ENCODE measurements around the gene NKD2. TPM values are rescaled to one million over a fixed set of nuclear protein-coding genes. Genes with fewer than 3 reads are reported as not detected.

NKD2 gene
- total and polyA plus RNA-seq, 2 experiments from 2014 or later, result 1.4 to 9.1 TPM

- no peaks in the 10 kb centered on the region for H3K9me3 ChIP-seq (ENCODE audit: low read depth)
- no peaks in the 10 kb centered on the region for H3K4me1 ChIP-seq (ENCODE audit: insufficient read depth)
- no peaks in the 10 kb centered on the region for H3K36me3 ChIP-seq (replicated peaks; ENCODE audit: insufficient read depth, low read depth)
- H3K27me3 ChIP-seq, result no peaks in the 10 kb centered on the region
- no peak overlapping the region for H3K4me3 ChIP-seq
- no peak for TF ChIP-seq EZH2phosphoT487 (IDR thresholded peaks at IDR 0.05; ENCODE audit: low read depth, severe bottlenecking, unreplicated experiment)
- TF ChIP-seq CTCF (IDR thresholded peaks at IDR 0.05; ENCODE audit: poor library complexity), result no peak
- TF ChIP-seq EZH2 (IDR thresholded peaks at IDR 0.05; ENCODE audit: borderline replicate concordance), result no peak
- DNase-seq (ENCODE audit: low spot score), result no peak
- H3K4me2 ChIP-seq, result no peak overlapping the region
- no peaks in the 10 kb centered on the region for H3K9me2 ChIP-seq (replicated peaks; ENCODE audit: insufficient read depth)
- H3K27ac ChIP-seq, result no peak overlapping the region
- WGBS (ENCODE audit: low lambda C conversion rate, missing lambda C conversion rate), result 91% methylated on average over 6 of the region's 7 CpGs
- no peak overlapping the region for H2AFZ ChIP-seq
- H4K20me1 ChIP-seq (ENCODE audit: insufficient read depth, poor library complexity, severe bottlenecking), result no peaks in the 10 kb centered on the region
- H3K79me2 ChIP-seq, result no peaks in the 10 kb centered on the region
Measured at GRCh38 chr5:1042626-1043025, 34.0 kb downstream of the NKD2 start.

GRCh38 chr5:1043327-1043726 is 34.7 kb downstream of the NKD2 start:
- no peak overlapping the region for H3K27ac ChIP-seq
- 90% methylated on average over 7 of the region's 7 CpGs for WGBS (ENCODE audit: low lambda C conversion rate, missing lambda C conversion rate)
- TF ChIP-seq CTCF (IDR thresholded peaks at IDR 0.05; ENCODE audit: poor library complexity), result no peak
- no peak for TF ChIP-seq EZH2 (IDR thresholded peaks at IDR 0.05; ENCODE audit: borderline replicate concordance)
- no peak for TF ChIP-seq EZH2phosphoT487 (IDR thresholded peaks at IDR 0.05; ENCODE audit: low read depth, severe bottlenecking, unreplicated experiment)

GRCh38 chr5:1044117-1044516 is 35.5 kb downstream of the NKD2 start:
- no peaks in the 10 kb centered on the region for H3K9me3 ChIP-seq (ENCODE audit: low read depth)
- DNase-seq (ENCODE audit: low spot score), result no peak
- no peaks in the 10 kb centered on the region for H4K20me1 ChIP-seq (ENCODE audit: insufficient read depth, poor library complexity, severe bottlenecking)
- TF ChIP-seq EZH2 (IDR thresholded peaks at IDR 0.05; ENCODE audit: borderline replicate concordance) (no peak), CTCF (IDR thresholded peaks at IDR 0.05; ENCODE audit: poor library complexity) (no peak), EZH2phosphoT487 (IDR thresholded peaks at IDR 0.05; ENCODE audit: low read depth, severe bottlenecking, unreplicated experiment) (no peak)
- 100% methylated on average over 5 of the region's 5 CpGs for WGBS (ENCODE audit: low lambda C conversion rate, missing lambda C conversion rate)
- H2AFZ ChIP-seq, result no peak overlapping the region
- no peak overlapping the region for H3K27ac ChIP-seq
- no peaks in the 10 kb centered on the region for H3K79me2 ChIP-seq
- H3K36me3 ChIP-seq (replicated peaks; ENCODE audit: insufficient read depth, low read depth), result no peaks in the 10 kb centered on the region
- no peaks in the 10 kb centered on the region for H3K9me2 ChIP-seq (replicated peaks; ENCODE audit: insufficient read depth)
- no peaks in the 10 kb centered on the region for H3K4me1 ChIP-seq (ENCODE audit: insufficient read depth)
- no peak overlapping the region for H3K4me2 ChIP-seq
- H3K27me3 ChIP-seq, result no peaks in the 10 kb centered on the region
- no peak overlapping the region for H3K4me3 ChIP-seq

More at GRCh38 chr5:1043327-1043726, 34.7 kb downstream of the NKD2 start:
- no peak overlapping the region for H2AFZ ChIP-seq
- H3K4me2 ChIP-seq, result no peak overlapping the region
- no peaks in the 10 kb centered on the region for H3K79me2 ChIP-seq
- H3K9me3 ChIP-seq (ENCODE audit: low read depth), result no peaks in the 10 kb centered on the region
- H3K4me1 ChIP-seq (ENCODE audit: insufficient read depth), result no peaks in the 10 kb centered on the region
- H3K36me3 ChIP-seq (replicated peaks; ENCODE audit: insufficient read depth, low read depth), result no peaks in the 10 kb centered on the region
- H3K4me3 ChIP-seq, result no peak overlapping the region
- no peaks in the 10 kb centered on the region for H4K20me1 ChIP-seq (ENCODE audit: insufficient read depth, poor library complexity, severe bottlenecking)
- DNase-seq (ENCODE audit: low spot score), result no peak
- no peaks in the 10 kb centered on the region for H3K9me2 ChIP-seq (replicated peaks; ENCODE audit: insufficient read depth)
- H3K27me3 ChIP-seq, result no peaks in the 10 kb centered on the region
